Activated naive CD8-positive, alpha-beta T cell treated with anti-CD3 and anti-CD28 coated beads, Interleukin-2, amount 50 U/mL, for 24 hours (primary cell): Measurements from ENCODE around the gene GSG1.

Experiments used
- ATAC-seq: fragments of 150-1000 bp; cut with Tn5 transposase; one replicate; pipeline ENCODE4 v1.10.0; 2021
- DNase-seq: peaks from one replicate; pipeline ENCODE4 v3.0.0; 2021
- H3K27ac Mint-ChIP-seq: one replicate; pipeline ENCODE4 v1.8.0; 2021; ENCODE audit warnings: mild to moderate bottlenecking, mixed read lengths
- H3K27me3 Mint-ChIP-seq: one replicate; pipeline ENCODE4 v1.8.0; 2021; ENCODE audit warnings: mixed read lengths
- H3K36me3 Mint-ChIP-seq: one replicate; pipeline ENCODE4 v1.8.0; 2021; ENCODE audit warnings: low read depth, mixed read lengths
- H3K4me1 Mint-ChIP-seq: one replicate; pipeline ENCODE4 v1.8.0; 2021; ENCODE audit warnings: mixed read lengths
- H3K4me3 Mint-ChIP-seq: one replicate; pipeline ENCODE4 v1.8.0; 2021; ENCODE audit warnings: mild to moderate bottlenecking, moderate library complexity, mixed read lengths
- H3K9me3 Mint-ChIP-seq: one replicate; pipeline ENCODE4 v1.8.0; 2021; ENCODE audit warnings: mixed read lengths

Gene GSG1

GRCh38 chr12:13103391-13104033 lies at the start of gene GSG1:
Gene GSG1 (minus strand): TSS chr12:13103667. CDS start chr12:13103512, 155 bp downstream.
- H3K4me1 Mint-ChIP-seq, result peaks cover 47% of the 10 kb centered on the region
- no peaks in the 10 kb centered on the region for H3K9me3 Mint-ChIP-seq
- no peak within 1 kb of the TSS for H3K4me3 Mint-ChIP-seq
- DNase-seq (peak; percentile 16), ATAC-seq (peak; percentile 29)
- H3K36me3 Mint-ChIP-seq, result no peaks in the 10 kb centered on the region
- H3K27ac Mint-ChIP-seq, result peak within 1 kb of the TSS; percentile 79
- no peaks in the 10 kb centered on the region for H3K27me3 Mint-ChIP-seq

- no peaks in the 10 kb centered on the region for H3K36me3 Mint-ChIP-seq
- no peak overlapping the region for H3K27ac Mint-ChIP-seq
- H3K27me3 Mint-ChIP-seq, result no peaks in the 10 kb centered on the region
- peaks cover 17% of the 10 kb centered on the region for H3K4me1 Mint-ChIP-seq
- H3K9me3 Mint-ChIP-seq, result no peaks in the 10 kb centered on the region
- ATAC-seq (no peak), DNase-seq (no peak)
- H3K4me3 Mint-ChIP-seq, result no peak overlapping the region
Observed at GRCh38 chr12:13153180-13153579, 49.7 kb upstream of the GSG1 start.

DNA sequence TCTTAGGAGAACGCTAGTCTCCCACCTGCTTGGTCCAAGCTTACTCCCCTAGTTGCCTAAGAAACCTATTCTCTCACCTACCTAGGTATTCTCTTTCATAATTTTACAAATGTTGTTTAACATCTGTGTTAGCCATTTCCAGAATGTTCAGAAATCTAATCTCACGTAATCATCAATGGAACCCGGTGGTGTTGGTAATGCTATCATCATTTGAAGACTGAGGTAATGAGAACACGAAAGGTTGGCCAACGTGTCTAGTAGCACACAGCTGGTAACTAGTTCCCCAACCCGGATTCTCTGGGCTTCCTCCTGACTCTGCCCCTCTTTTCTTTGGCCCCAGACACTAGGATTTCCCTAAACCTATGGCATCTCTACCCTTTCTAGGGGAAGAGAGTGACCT lies 49.3 kb upstream of the GSG1 start:
- ATAC-seq, result no peak
- no peak overlapping the region for H3K4me3 Mint-ChIP-seq
- no peak overlapping the region for H3K27ac Mint-ChIP-seq
- no peaks in the 10 kb centered on the region for H3K36me3 Mint-ChIP-seq
- no peaks in the 10 kb centered on the region for H3K9me3 Mint-ChIP-seq
- H3K27me3 Mint-ChIP-seq, result no peaks in the 10 kb centered on the region
- H3K4me1 Mint-ChIP-seq, result peaks cover 17% of the 10 kb centered on the region
- DNase-seq, result no peak

- H3K4me3 Mint-ChIP-seq, result no peak overlapping the region
- no peaks in the 10 kb centered on the region for H3K27me3 Mint-ChIP-seq
- H3K27ac Mint-ChIP-seq, result no peak overlapping the region
- peaks cover 17% of the 10 kb centered on the region for H3K4me1 Mint-ChIP-seq
- H3K36me3 Mint-ChIP-seq, result no peaks in the 10 kb centered on the region
- ATAC-seq (no peak), DNase-seq (no peak)
- no peaks in the 10 kb centered on the region for H3K9me3 Mint-ChIP-seq
Observed at GRCh38 chr12:13152281-13152680, 48.8 kb upstream of the GSG1 start.

DNA sequence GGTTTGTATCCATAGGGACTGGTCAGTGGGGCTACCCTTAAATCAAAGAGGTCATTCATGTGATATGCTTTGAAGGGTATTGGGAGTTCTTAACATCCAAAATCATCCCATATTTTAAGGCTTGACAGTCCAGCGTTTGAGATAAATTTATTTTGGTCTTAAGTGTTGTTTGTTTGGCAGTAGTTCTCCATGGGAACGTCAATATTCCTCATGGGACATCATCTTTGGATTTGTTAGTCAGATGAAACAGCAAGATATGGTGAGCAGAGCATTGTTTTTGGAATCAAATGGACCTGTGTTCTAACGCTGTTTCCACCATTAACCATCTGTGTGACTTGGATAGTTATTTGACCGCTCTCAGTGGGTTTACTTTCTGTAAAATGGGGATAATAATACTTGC lies 45.9 kb upstream of the GSG1 start:
- H3K4me3 Mint-ChIP-seq, result no peak overlapping the region
- ATAC-seq (no peak), DNase-seq (no peak)
- H3K4me1 Mint-ChIP-seq, result peaks cover 19% of the 10 kb centered on the region
- H3K9me3 Mint-ChIP-seq, result no peaks in the 10 kb centered on the region
- no peaks in the 10 kb centered on the region for H3K36me3 Mint-ChIP-seq
- H3K27me3 Mint-ChIP-seq, result no peaks in the 10 kb centered on the region
- no peak overlapping the region for H3K27ac Mint-ChIP-seq

DNA sequence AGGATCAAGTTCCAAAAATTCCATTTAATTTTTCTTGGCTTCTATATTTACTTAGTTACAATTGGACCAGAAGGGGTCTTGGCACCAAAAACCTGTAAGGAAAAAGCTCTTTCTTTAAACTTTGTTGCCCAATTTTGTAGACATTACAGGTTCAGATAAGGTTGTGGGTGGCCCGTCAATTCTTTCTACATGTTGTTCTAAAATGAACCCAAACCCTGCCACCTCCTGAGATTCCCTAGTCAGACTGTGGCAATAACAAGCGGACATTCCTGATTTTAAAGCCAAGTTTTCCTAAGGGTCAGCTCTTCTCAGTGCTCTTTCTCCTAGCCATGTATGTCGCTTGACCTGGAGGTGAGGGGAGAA lies 45.0 kb upstream of the GSG1 start:
- no peak for DNase-seq

DNA sequence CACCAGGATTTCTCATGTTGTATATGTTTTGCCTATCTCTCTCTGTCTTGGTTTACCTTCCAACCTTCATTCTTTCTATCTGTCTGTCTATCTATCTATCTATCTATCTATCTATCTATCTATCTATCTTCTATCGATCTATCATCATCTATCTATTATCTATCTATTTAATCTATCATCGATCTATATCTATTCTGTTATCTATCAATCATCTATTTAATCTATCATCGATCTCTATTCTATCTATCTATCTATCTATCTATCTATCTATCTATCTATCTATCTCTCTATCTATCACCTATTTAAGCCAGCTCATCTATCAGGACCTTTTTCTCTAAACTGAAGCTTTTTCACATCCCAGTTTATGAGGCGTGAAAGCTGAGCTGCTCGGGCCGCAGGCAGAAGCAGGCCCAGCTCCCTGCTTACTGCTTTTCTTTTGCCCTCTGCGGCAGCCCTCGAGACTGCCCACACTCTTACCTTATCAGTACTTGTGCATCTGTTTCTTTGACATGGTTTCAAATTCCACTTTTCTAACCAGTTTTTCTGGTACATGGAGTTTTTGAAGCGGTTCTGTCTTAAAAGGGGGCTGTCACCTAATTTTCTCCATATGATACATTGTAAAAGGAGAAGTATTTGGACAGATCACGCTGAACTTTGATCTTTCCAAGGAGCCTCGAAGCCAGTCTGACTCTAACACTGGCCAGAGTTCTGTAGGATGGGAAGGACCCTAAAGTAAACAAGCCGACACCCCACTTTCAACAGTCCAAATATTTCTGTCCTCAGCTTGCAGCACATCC lies 44.4 kb upstream of the GSG1 start:
- no peak overlapping the region for H3K27ac Mint-ChIP-seq
- H3K4me3 Mint-ChIP-seq, result no peak overlapping the region
- DNase-seq (no peak), ATAC-seq (no peak)
- H3K4me1 Mint-ChIP-seq, result peaks cover 14% of the 10 kb centered on the region
- H3K36me3 Mint-ChIP-seq, result no peaks in the 10 kb centered on the region
- H3K9me3 Mint-ChIP-seq, result no peaks in the 10 kb centered on the region
- H3K27me3 Mint-ChIP-seq, result no peaks in the 10 kb centered on the region

More for the DNA sequence above, 45.0 kb upstream of the GSG1 start:
- Mint-ChIP-seq H3K4me3 (no peak overlapping the region), H3K4me1 (peaks cover 17% of the 10 kb centered on the region), H3K27me3 (no peaks in the 10 kb centered on the region), H3K9me3 (no peaks in the 10 kb centered on the region), H3K36me3 (no peaks in the 10 kb centered on the region), H3K27ac (no peak overlapping the region)
- no peak for ATAC-seq

DNA sequence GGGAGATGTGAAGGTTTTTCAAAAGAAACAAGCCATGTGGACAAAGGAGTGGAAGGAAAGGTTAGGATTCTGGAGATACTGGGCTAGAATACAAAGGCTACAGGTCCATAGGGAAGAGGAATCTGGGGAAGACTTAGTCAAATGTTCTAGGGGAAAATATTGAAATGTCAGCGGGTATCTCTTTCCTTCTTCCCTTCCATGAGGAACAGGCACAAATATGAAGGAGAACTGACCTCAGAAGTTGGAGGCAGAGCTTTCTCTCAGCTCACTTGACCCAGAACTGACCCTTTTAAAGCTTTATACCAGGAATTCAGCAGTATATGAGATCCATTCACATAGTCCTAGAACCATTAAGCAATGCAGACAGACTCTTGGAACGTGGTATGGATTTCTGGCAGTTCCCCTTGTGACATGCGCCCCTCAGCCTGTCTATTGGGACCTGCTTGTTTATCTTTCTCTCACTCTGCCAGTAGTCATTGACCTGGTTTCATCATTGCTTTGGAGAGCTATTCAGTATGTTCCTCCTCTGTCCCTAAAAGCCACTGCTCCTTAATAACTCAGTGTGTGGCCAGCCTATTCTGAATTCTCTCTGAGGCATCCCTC lies 43.0 kb upstream of the GSG1 start:
- Mint-ChIP-seq H3K4me3 (no peak overlapping the region), H3K27ac (no peak overlapping the region)

GRCh38 chr12:13144266-13144828 lies 40.9 kb upstream of the GSG1 start:
- Mint-ChIP-seq H3K36me3 (no peaks in the 10 kb centered on the region), H3K4me1 (peaks cover 14% of the 10 kb centered on the region), H3K4me3 (no peak overlapping the region), H3K27me3 (no peaks in the 10 kb centered on the region), H3K9me3 (no peaks in the 10 kb centered on the region), H3K27ac (no peak overlapping the region)
- DNase-seq (no peak), ATAC-seq (peak; percentile 24)

More for the DNA sequence above, 43.0 kb upstream of the GSG1 start:
- ATAC-seq (no peak), DNase-seq (no peak)
- H3K36me3 Mint-ChIP-seq, result no peaks in the 10 kb centered on the region
- no peaks in the 10 kb centered on the region for H3K9me3 Mint-ChIP-seq
- peaks cover 14% of the 10 kb centered on the region for H3K4me1 Mint-ChIP-seq
- H3K27me3 Mint-ChIP-seq, result no peaks in the 10 kb centered on the region

GRCh38 chr12:13142747-13143146 lies 39.3 kb upstream of the GSG1 start:
- DNase-seq, result no peak
- H3K36me3 Mint-ChIP-seq, result no peaks in the 10 kb centered on the region
- H3K4me3 Mint-ChIP-seq, result no peak overlapping the region
- H3K4me1 Mint-ChIP-seq, result peaks cover 14% of the 10 kb centered on the region
- ATAC-seq, result no peak
- no peaks in the 10 kb centered on the region for H3K9me3 Mint-ChIP-seq
- H3K27ac Mint-ChIP-seq, result no peak overlapping the region
- no peaks in the 10 kb centered on the region for H3K27me3 Mint-ChIP-seq

GRCh38 chr12:13141686-13142085 lies 38.2 kb upstream of the GSG1 start:
- Mint-ChIP-seq H3K36me3 (no peaks in the 10 kb centered on the region), H3K27me3 (no peaks in the 10 kb centered on the region), H3K9me3 (no peaks in the 10 kb centered on the region), H3K4me1 (peaks cover 14% of the 10 kb centered on the region), H3K27ac (no peak overlapping the region), H3K4me3 (no peak overlapping the region)
- ATAC-seq (no peak), DNase-seq (no peak)

GRCh38 chr12:13135371-13136178 lies 32.1 kb upstream of the GSG1 start:
- Mint-ChIP-seq H3K9me3 (no peaks in the 10 kb centered on the region), H3K27me3 (no peaks in the 10 kb centered on the region), H3K36me3 (no peaks in the 10 kb centered on the region), H3K4me1 (no peaks in the 10 kb centered on the region), H3K4me3 (no peak overlapping the region), H3K27ac (no peak overlapping the region)
- DNase-seq (no peak), ATAC-seq (no peak)

GRCh38 chr12:13133886-13134285 lies 30.4 kb upstream of the GSG1 start:
- H3K4me1 Mint-ChIP-seq, result no peaks in the 10 kb centered on the region
- no peaks in the 10 kb centered on the region for H3K36me3 Mint-ChIP-seq
- H3K27ac Mint-ChIP-seq, result no peak overlapping the region
- H3K27me3 Mint-ChIP-seq, result no peaks in the 10 kb centered on the region
- H3K9me3 Mint-ChIP-seq, result no peaks in the 10 kb centered on the region
- H3K4me3 Mint-ChIP-seq, result no peak overlapping the region
- DNase-seq, result no peak
- ATAC-seq, result no peak

GRCh38 chr12:13130981-13131380 lies 27.5 kb upstream of the GSG1 start:
- Mint-ChIP-seq H3K4me3 (no peak overlapping the region), H3K27me3 (no peaks in the 10 kb centered on the region), H3K9me3 (no peaks in the 10 kb centered on the region), H3K4me1 (peaks cover 5% of the 10 kb centered on the region), H3K36me3 (no peaks in the 10 kb centered on the region), H3K27ac (no peak overlapping the region)
- DNase-seq (no peak), ATAC-seq (no peak)
